Liver (tissue), 9 donors: ENCODE measurements around the gene GRIP2. TPM values are rescaled to one million over a fixed set of nuclear protein-coding genes. Genes with fewer than 3 reads are reported as not detected.
"Not testable (repeated sequence)": the region's sequence is repeated elsewhere in the genome, so short reads cannot be mapped to it uniquely, and the experiment has no call there.

Source experiments
- DNase-seq: peaks from one replicate; pipeline ENCODE4 v3.0.0-alpha.2; 2017; ENCODE audit warnings: low spot score
- H3K27ac ChIP-seq, 2 donors: one replicate each; pipeline ENCODE4 v1.7.0; 2013; ENCODE audit warnings: inconsistent platforms in 2 of 2, low read length in 2 of 2, control low read depth in 1 of 2, low read depth in 1 of 2, mild to moderate bottlenecking in 1 of 2
- H3K27me3 ChIP-seq, 4 donors: one replicate each; pipeline versions ENCODE4 v1.6.1 to v1.7.0; 2013; ENCODE audit warnings: low read length in 3 of 4, inconsistent platforms in 1 of 4, mild to moderate bottlenecking in 1 of 4, moderate library complexity in 1 of 4; ENCODE audit not compliant: control insufficient read depth in 4 of 4, insufficient read depth in 4 of 4
- H3K36me3 ChIP-seq, 4 donors: one replicate each; pipeline versions ENCODE4 v1.6.1 to v1.7.0; 2013; ENCODE audit warnings: low read length in 3 of 4, mild to moderate bottlenecking in 3 of 4, low read depth in 1 of 4, moderate library complexity in 1 of 4; ENCODE audit not compliant: control insufficient read depth in 4 of 4, insufficient read depth in 3 of 4
- H3K4me1 ChIP-seq, 4 donors: one replicate each; pipeline versions ENCODE4 v1.6.1 to v1.7.0; 2013; ENCODE audit warnings: low read length in 3 of 4, mild to moderate bottlenecking in 3 of 4, moderate library complexity in 1 of 4; ENCODE audit not compliant: control insufficient read depth in 4 of 4, insufficient read depth in 4 of 4
- H3K4me3 ChIP-seq, 3 donors: one replicate each; pipeline versions ENCODE4 v1.6.1 to v1.7.0; 2013; ENCODE audit warnings: low read length in 3 of 3, control low read depth in 1 of 3, low read depth in 1 of 3, mild to moderate bottlenecking in 1 of 3
- H3K9ac ChIP-seq, 2 donors: one replicate each; pipeline ENCODE4 v1.7.0; 2013; ENCODE audit warnings: low read length in 2 of 2, mild to moderate bottlenecking in 2 of 2, moderate library complexity in 2 of 2, control low read depth in 1 of 2, low read depth in 1 of 2
- H3K9me3 ChIP-seq, 4 donors: one replicate each; pipeline versions ENCODE4 v1.6.1 to v1.7.0; 2013; ENCODE audit warnings: low read length in 3 of 4; ENCODE audit not compliant: control insufficient read depth in 4 of 4
- FOXA1 ChIP-seq: IDR thresholded peaks from 2 replicates; pipeline ENCODE4 v1.6.1; 2016; ENCODE audit warnings: antibody characterized with exemption
- FOXA2 ChIP-seq: IDR thresholded peaks from 2 replicates; pipeline ENCODE4 v1.6.1; 2016; ENCODE audit warnings: antibody characterized with exemption
- GABPA ChIP-seq, 2 donors: IDR thresholded peaks in 1 of 2; conservative IDR thresholded peaks in 1 of 2; 2 replicates each; pipeline ENCODE4 v1.6.1; 2016; ENCODE audit warnings: antibody characterized with exemption in 2 of 2, mild to moderate bottlenecking in 1 of 2, moderate library complexity in 1 of 2
- HNF4G ChIP-seq: IDR thresholded peaks from 2 replicates; pipeline ENCODE4 v1.6.1; 2016; ENCODE audit warnings: antibody characterized with exemption
- JUND ChIP-seq, 2 donors: IDR thresholded peaks; 2 replicates each; pipeline ENCODE4 v1.6.1; 2016; ENCODE audit warnings: antibody characterized with exemption in 2 of 2
- RAD21 ChIP-seq, 2 donors: IDR thresholded peaks; 2 replicates each; pipeline ENCODE4 v1.6.1; 2016; ENCODE audit warnings: antibody characterized with exemption in 2 of 2, mild to moderate bottlenecking in 2 of 2
- RXRA ChIP-seq, 2 donors: IDR thresholded peaks; 2 replicates each; pipeline ENCODE4 v1.6.1; 2017 to 2018; ENCODE audit warnings: antibody characterized with exemption in 2 of 2, mild to moderate bottlenecking in 1 of 2
- SP1 ChIP-seq: IDR thresholded peaks from 2 replicates; pipeline ENCODE4 v1.6.1; 2018; ENCODE audit warnings: antibody characterized with exemption, mild to moderate bottlenecking
- WGBS: extraction: QIAGEN DNeasy Blood & Tissue Kit; methylation state at CpG from one replicate; pipeline ENCODE4 v1.1.7; 2013; 5-methylcytosine and 5-hydroxymethylcytosine counted together
- polyA plus RNA-seq, 2 donors: library from polyadenylated mRNA; stranded (reverse) in 1 of 2; unstranded in 1 of 2; fragments of 200-250 nt in 1 of 2; fragments of >200 nt in 1 of 2; fragmentation: Nextera tagmentation in 1 of 2; extraction: Ambion mirVana in 1 of 2; gene quantifications; one replicate each; pipeline versions ENCODE4 v1.2.1 to v1.2.3, GENCODE V29; 2013 to 2015
- total RNA-seq, 2 donors: library from RNA; depleted of rRNA; stranded (reverse); fragments of >200 nt; gene quantifications; one replicate each; pipeline ENCODE4 v1.2.3, GENCODE V29; 2014
- TF ChIP-seq, protein P1 (sequence below): IDR thresholded peaks from 2 replicates; pipeline ENCODE4 v1.6.1; 2016; ENCODE audit warnings: antibody characterized with exemption, mild to moderate bottlenecking
- TF ChIP-seq, protein P2 (sequence below): IDR thresholded peaks from 2 replicates; pipeline ENCODE4 v1.6.1; 2016; ENCODE audit warnings: antibody characterized with exemption
- TF ChIP-seq, protein P3 (sequence below): fragments of 150-350 bp; IDR thresholded peaks from 2 replicates; pipeline ENCODE4 v1.5.1; 2017; ENCODE audit warnings: improper control_type of control experiment, low read depth, low read length; ENCODE audit not compliant: missing input control
- donor health status: healthy.
- donor health status: healthy.
- donor health status: healthy.
- donor health status: healthy.
- donor health status: healthy.

Gene GRIP2
- total and polyA plus RNA-seq, 4 donors, result 0.05 to 0.33 (median 0.09) TPM; not detected in 1

DNA sequence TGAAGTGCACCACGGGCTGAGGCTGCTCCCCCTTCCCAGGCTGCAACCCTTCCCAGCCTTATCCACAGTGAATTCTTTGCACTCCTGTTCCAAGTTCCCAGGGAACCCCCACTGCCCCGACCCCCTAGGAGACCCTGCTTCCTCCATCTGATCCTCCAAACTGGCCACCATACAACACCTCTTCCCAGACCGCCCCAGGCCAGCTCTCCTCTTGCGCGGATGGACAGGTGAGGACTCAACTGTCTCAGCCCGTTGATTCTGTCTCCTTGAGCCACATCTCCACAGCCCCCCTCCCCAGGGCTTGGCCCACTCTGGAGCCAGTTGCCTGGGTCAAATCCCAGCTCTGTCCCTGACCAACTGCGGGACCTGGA, 21.7 kb downstream of the GRIP2 start (continued):
- TF ChIP-seq, protein P1, sequence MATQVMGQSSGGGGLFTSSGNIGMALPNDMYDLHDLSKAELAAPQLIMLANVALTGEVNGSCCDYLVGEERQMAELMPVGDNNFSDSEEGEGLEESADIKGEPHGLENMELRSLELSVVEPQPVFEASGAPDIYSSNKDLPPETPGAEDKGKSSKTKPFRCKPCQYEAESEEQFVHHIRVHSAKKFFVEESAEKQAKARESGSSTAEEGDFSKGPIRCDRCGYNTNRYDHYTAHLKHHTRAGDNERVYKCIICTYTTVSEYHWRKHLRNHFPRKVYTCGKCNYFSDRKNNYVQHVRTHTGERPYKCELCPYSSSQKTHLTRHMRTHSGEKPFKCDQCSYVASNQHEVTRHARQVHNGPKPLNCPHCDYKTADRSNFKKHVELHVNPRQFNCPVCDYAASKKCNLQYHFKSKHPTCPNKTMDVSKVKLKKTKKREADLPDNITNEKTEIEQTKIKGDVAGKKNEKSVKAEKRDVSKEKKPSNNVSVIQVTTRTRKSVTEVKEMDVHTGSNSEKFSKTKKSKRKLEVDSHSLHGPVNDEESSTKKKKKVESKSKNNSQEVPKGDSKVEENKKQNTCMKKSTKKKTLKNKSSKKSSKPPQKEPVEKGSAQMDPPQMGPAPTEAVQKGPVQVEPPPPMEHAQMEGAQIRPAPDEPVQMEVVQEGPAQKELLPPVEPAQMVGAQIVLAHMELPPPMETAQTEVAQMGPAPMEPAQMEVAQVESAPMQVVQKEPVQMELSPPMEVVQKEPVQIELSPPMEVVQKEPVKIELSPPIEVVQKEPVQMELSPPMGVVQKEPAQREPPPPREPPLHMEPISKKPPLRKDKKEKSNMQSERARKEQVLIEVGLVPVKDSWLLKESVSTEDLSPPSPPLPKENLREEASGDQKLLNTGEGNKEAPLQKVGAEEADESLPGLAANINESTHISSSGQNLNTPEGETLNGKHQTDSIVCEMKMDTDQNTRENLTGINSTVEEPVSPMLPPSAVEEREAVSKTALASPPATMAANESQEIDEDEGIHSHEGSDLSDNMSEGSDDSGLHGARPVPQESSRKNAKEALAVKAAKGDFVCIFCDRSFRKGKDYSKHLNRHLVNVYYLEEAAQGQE, result no peak
- no peak for TF ChIP-seq HNF4G
- TF ChIP-seq FOXA1, result no peak

DNA sequence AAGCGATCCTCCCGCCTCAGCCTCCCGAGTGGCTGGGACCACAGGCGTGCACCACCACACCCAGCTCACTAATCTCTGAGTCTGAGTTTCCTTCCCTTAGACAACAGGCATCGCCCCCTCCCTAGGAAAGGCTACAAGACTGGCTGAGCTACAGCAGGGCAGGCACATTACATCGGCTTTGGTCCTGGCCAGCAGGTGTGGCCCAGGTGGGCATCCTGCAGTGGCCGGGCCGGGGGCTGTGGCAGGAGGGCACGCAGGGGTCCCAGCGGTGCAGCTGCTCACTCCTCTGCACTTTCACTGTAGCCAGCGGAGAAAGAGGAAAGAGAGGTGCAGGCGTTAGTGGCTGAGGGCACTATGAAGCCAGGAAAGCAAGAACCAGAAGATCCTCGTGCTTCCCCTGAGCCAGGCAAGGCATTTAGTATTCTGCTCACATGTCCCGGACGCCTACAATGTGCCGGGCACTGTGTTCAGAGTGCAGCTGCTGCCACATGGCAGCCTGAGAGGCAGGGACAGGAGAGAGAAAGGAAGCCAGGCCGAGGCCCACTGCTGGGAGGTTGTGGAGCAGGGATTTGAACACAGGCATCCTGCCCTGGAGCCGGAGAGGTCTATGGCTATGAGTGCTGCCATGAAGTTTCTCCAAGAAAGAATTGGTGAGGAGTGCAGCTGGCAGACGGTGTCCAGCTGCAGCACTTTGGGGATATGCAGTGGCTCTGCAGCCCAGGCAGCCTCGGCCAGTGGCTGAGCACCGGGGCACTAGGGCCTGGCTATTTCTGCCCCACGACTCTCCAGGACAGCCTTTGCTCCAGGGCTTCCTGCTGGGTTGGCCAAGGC, 22.3 kb downstream of the GRIP2 start:
- TF ChIP-seq, protein P2, sequence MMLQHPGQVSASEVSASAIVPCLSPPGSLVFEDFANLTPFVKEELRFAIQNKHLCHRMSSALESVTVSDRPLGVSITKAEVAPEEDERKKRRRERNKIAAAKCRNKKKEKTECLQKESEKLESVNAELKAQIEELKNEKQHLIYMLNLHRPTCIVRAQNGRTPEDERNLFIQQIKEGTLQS, result no peak
- TF ChIP-seq SP1, result no peak
- TF ChIP-seq, protein P1, result no peak
- TF ChIP-seq RAD21 (IDR thresholded peaks at IDR 0.05), result no peak
- TF ChIP-seq, protein P3, sequence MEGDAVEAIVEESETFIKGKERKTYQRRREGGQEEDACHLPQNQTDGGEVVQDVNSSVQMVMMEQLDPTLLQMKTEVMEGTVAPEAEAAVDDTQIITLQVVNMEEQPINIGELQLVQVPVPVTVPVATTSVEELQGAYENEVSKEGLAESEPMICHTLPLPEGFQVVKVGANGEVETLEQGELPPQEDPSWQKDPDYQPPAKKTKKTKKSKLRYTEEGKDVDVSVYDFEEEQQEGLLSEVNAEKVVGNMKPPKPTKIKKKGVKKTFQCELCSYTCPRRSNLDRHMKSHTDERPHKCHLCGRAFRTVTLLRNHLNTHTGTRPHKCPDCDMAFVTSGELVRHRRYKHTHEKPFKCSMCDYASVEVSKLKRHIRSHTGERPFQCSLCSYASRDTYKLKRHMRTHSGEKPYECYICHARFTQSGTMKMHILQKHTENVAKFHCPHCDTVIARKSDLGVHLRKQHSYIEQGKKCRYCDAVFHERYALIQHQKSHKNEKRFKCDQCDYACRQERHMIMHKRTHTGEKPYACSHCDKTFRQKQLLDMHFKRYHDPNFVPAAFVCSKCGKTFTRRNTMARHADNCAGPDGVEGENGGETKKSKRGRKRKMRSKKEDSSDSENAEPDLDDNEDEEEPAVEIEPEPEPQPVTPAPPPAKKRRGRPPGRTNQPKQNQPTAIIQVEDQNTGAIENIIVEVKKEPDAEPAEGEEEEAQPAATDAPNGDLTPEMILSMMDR, result no peak
- no peak for TF ChIP-seq FOXA2
- H3K9me3 ChIP-seq, result no peaks in the 10 kb centered on the region
- H3K9ac ChIP-seq, result no peak overlapping the region
- H3K27ac ChIP-seq, result no peak overlapping the region
- no peak overlapping the region for H3K4me3 ChIP-seq
- DNase-seq, result no peak
- no peaks in the 10 kb centered on the region for H3K27me3 ChIP-seq
- WGBS, result 88% methylated on average over 22 of the region's 22 CpGs
- no peaks in the 10 kb centered on the region for H3K36me3 ChIP-seq
- H3K4me1 ChIP-seq, result no peaks in the 10 kb centered on the region

DNA sequence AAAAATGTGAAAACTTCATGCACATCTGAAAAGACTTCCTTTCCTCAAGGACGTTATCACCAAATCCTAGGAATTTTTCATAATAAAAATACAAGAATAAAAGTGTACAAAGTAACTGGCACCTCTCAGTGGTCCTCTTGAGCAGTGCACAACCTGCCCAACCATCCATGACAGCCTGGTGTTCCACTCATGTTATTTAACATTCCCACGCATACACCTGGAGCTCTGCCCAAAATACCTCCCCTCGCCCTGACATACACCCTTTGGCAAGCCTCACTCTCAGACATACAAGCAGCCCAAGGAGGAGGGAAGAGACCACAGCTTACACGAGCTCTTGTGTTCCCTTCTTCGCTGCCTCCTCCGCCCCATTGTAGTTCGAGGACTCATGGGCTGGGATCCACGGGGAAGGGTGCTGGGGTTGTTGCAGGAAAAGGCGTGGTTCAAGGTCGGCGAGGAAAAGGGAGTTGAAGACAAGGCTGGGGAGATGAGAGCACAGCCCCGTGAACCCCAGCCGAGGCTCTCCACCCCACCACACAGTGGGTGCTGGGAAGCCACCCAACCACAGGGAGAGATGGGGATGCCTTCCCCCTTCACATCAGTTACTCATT, 23.3 kb downstream of the GRIP2 start:
- Histone ChIP-seq H3K4me3 (no peak overlapping the region), H3K4me1 (no peaks in the 10 kb centered on the region), H3K27ac (no peak overlapping the region), H3K27me3 (no peaks in the 10 kb centered on the region), H3K36me3 (no peaks in the 10 kb centered on the region), H3K9ac (no peak overlapping the region), H3K9me3 (no peaks in the 10 kb centered on the region)
- WGBS, result 82% methylated on average over 13 of the region's 13 CpGs
- no peak for DNase-seq
- TF ChIP-seq JUND (IDR thresholded peaks at IDR 0.05) (no peak), RXRA (IDR thresholded peaks at IDR 0.05) (no peak), GABPA (IDR thresholded peaks at IDR 0.05 in 1 of 2, conservative IDR thresholded peaks at IDR 0.05 in 1 of 2) (no peak), SP1 (no peak)

DNA sequence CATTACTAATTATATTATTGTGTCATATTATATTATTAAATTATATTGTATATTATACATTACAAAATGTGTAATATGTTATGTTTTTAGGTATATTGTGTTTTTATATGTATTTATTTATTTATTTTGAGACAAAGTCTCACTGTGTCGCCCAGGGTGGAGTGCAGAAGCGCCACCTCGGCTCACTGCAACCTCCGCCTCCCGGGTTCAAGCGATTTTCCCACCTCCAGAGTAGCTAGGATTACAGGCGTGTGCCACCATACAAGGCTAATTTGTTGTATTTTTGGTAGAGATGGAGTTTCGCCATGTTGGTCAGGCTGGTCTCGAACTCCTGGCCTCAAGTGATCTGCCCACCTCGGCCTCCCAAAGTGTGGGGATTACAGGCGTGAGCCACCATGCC, 24.6 kb downstream of the GRIP2 start:
- DNase-seq, H3K9ac ChIP-seq, H3K27me3 ChIP-seq, H3K9me3 ChIP-seq, H3K4me3 ChIP-seq, H3K36me3 ChIP-seq, H3K4me1 ChIP-seq, H3K27ac ChIP-seq: not testable (repeated sequence)
- WGBS, result 97% methylated on average over 11 of the region's 11 CpGs
